HG03103 (cell line): Measurements from ENCODE around the gene NDUFA13.
"Not testable (repeated sequence)": the region's sequence is repeated elsewhere in the genome, so short reads cannot be mapped to it uniquely, and the experiment has no call there.

Source experiments
- ATAC-seq: cut with Tn5 transposase; IDR thresholded peaks from one replicate; pipeline ENCODE4 v1.9.1; 2021; ENCODE audit warnings: low read depth; ENCODE audit not compliant: unreplicated experiment

The NDUFA13 gene

GRCh38 chr19:19515642-19516519, at the start of gene NDUFA13:
TSS of gene NDUFA13 (plus strand) at chr19:19516225. CDS start at chr19:19516239, 14 bp downstream.
- peak; percentile 90 for ATAC-seq

GRCh38 chr19:19468424-19469050, 47.5 kb upstream of the NDUFA13 start:
- ATAC-seq = no peak

- ATAC-seq = no peak
Measured at GRCh38 chr19:19470579-19470978, 45.4 kb upstream of the NDUFA13 start.

GRCh38 chr19:19471682-19472081, 44.3 kb upstream of the NDUFA13 start:
- ATAC-seq = no peak

GRCh38 chr19:19472106-19472505, 43.9 kb upstream of the NDUFA13 start:
- ATAC-seq = not testable (repeated sequence)

DNA sequence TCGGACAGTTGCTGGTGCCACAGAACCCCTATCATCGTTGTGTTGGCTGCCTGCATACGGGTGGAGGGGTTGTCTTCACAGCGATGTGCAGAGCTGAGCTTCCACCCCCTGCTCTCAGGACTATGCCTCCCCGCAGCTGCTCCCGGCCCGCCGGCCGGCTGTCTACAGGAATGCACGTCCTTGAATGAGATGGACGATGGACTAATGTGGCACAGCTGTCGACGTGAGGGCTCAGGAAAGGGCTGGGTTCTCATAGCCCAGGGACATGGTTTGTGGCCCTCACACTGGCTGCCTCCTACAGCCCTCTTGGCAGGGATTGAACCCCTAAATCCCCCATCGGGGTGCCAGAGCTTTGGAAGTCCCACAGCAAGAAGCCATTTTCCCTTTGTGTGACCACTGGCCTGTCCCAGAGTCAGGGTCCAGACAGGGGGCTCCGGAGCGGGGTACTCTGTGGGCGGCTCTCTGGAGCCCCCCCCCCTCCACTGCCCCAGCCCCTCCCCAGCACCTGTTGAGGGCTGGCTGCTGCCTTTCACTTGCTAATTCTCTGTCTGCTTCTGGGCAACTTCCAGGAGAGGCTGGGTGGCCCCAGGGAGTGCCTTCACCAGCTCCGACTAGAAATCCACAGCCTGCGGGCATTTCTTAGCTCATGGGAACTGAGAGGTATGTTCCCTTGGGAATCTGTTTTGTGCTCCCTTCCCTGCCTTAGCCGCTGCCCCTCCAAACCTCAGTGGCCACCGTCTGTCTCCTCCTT, 40.8 kb upstream of the NDUFA13 start:
- ATAC-seq = no peak

DNA sequence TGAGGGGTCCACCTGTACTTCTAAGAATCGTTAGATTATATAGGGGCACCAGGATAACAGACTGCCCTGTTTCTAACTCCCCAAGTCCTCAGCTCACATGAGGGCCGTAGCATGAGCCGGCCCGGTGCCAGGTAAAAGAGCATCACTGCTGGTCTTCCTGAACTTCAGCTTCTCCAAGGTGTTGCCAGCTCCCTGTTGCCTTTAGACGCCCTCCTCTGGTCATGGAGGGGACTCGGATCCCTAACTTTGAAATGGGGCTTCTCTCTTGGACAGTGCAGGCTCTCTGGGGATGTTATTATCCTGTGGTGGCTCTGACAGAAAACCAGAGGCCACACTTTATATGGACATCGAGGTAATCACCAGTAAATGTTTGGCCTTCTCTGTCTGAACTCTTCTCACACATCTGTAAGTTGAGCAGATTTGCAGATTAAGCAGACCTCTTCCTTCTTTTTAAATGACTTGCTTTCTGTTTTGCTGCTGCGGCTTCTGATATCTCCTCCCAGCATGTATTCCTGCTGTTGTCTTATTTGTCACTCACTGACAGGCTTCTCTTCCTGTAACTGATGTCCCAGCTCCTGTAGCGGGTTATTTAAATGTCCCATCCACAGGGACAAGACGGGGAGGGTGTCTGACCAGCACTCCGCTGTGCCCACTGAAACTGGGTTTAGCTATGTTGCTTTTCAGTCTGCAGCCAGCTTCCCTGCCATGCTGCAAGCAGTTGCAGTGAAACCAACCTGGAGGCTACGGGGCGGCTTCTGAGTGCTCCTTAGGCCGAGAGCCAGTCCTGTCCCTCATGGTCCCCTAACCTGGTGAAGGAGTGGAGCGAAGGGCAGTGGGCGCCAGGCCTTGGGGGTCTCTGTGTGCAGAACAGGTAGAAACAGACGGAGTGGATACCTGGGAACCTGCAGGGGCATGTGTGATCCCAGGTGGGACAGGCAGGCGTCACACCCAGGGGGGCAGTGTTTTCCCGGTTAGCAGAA, 39.9 kb upstream of the NDUFA13 start:
- no peak for ATAC-seq

- ATAC-seq = no peak
Measured at GRCh38 chr19:19477705-19478383, 38.2 kb upstream of the NDUFA13 start.

DNA sequence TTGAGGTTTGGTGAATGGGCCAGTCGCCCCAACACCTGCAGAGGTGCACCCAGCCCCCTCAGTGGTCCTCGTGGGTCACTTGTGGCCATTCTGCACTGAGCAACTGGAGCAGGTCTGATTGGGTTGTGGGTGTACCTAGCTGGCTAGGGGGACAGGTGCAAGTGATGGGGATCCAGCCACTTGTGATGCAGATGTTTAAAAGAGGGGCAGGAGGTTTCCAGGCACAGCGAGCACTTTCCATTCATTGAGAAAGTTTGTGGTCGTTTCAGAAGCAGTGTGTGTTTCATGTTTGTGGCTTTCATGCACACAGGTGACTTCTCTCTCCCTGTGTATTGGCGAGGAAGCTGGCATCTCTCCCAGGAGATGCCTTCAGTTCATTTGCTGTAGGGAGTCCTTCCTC, 35.3 kb upstream of the NDUFA13 start:
- no peak for ATAC-seq

DNA sequence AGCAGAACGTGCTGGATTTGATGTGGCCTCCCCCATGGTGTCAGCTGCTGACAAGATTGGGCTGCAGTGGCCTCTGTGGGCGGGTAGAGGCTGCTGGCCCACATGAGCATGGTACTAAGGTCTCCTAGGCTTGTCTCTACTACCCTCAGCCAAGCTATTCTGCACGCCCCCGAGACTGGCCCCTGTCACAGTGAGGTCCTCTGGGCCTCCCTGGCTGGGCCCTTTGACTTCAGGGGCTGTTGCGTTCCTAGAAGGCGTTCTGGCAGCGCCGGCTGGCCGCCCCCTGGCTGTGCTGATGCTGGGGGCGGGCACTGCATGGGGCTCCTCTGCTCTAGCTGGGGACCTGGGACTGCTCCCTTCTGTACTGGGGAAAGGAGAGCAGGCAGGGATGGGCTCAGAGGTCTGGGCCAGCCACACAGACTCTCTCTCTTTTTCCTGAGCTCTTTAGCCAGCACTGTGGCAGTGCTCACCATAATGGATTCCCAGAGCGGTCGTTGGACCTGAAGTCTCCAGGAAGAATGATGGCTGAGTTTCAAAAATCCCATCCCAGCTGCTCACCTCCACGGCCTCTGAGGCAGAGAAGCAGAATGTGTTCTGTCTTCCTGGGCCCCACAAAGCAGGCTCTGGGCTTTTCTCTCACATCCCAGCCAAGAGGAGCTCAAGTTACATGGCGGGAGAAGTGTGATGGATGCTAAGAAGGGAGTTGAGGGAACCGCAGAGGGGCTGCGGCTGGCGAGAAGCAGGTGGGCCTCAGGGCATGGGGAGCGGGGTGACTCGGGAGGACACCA, 33.0 kb upstream of the NDUFA13 start:
- ATAC-seq = no peak

GRCh38 chr19:19485161-19485997, 30.6 kb upstream of the NDUFA13 start:
- no peak for ATAC-seq

- ATAC-seq = no peak
Measured at GRCh38 chr19:19485998-19486290, 30.1 kb upstream of the NDUFA13 start.

DNA sequence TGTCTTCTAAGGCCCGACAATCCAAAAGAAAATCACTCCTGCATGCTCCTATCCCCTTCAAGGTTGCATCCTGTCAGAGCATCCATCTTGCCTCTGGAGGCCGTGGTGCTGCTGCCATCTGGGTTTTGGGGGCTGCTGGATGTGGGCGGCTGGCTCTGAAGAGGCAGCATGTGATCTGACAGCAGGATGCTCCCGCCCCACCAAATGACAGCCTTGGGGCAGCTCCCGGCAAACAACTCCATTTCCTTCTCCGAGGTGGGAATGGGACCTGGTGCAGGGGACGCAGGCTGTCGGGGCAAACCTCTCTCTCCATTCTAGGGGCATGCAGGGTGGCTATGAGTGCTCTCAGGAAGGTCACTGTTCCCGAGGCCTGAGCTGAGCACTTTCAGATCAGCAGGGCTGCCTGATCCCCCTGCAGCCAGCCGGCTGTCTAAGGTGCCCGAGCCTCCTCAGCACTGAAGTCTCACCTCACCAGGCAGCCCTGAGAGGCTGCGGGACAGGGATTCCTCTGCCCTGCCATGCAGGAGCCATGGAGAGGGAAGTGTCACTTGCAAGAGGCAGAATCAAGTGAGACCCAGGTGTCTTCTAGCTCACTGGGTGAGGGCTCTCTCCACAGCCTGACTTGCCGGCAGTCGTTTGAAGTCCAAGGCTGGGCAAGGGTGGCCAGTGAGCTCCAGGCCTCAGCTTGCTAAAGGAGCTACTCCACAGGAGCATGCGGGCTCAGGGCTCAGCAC, 29.5 kb upstream of the NDUFA13 start:
- no peak for ATAC-seq

GRCh38 chr19:19487077-19487949, 28.7 kb upstream of the NDUFA13 start:
- ATAC-seq = no peak

GRCh38 chr19:19487950-19488874, 27.8 kb upstream of the NDUFA13 start:
- no peak for ATAC-seq
